Fibroblast of skin of left quadriceps (primary cell): ENCODE measurements around the gene KHK.
"Not testable (repeated sequence)": the region's sequence is repeated elsewhere in the genome, so short reads cannot be mapped to it uniquely, and the experiment has no call there.

Source experiments
- DNase-seq, 2 experiments: peaks; one replicate each; pipeline ENCODE4 v3.0.0-alpha.2; 2013; ENCODE audit warnings: low read depth in 2 of 2

The KHK gene

GRCh38 chr2:27059141-27059820, 27.3 kb upstream of the KHK start:
- no peak for DNase-seq

GRCh38 chr2:27060323-27060722, 26.2 kb upstream of the KHK start:
- DNase-seq = no peak

GRCh38 chr2:27065128-27065527, 21.4 kb upstream of the KHK start:
- no peak for DNase-seq

- no peak for DNase-seq
Measured at GRCh38 chr2:27067385-27067784, 19.2 kb upstream of the KHK start.

GRCh38 chr2:27069436-27069835, 17.1 kb upstream of the KHK start:
- DNase-seq = no peak

- no peak for DNase-seq
Measured at GRCh38 chr2:27069961-27070618, 16.5 kb upstream of the KHK start.

GRCh38 chr2:27070653-27071276, 15.8 kb upstream of the KHK start:
- DNase-seq = no peak

- peak; percentile 86 for DNase-seq
Measured at GRCh38 chr2:27071277-27071989, 15.1 kb upstream of the KHK start, which contains the start of gene OST4. OST4 (minus strand) TSS chr2:27071654.

- peak; percentile 86 to 87 for DNase-seq
Measured at GRCh38 chr2:27071990-27072830, 14.4 kb upstream of the KHK start.

GRCh38 chr2:27072920-27073319, 13.7 kb upstream of the KHK start:
- peak in 1 of 2 experiments; percentile 41 for DNase-seq

- no peak for DNase-seq
Measured at GRCh38 chr2:27073782-27074181, 12.8 kb upstream of the KHK start.

- no peak for DNase-seq
Measured at GRCh38 chr2:27074738-27075565, 11.6 kb upstream of the KHK start.

GRCh38 chr2:27075566-27075871, 11.1 kb upstream of the KHK start:
- DNase-seq = not testable (repeated sequence)

- no peak for DNase-seq
Measured at GRCh38 chr2:27076323-27076722, 10.2 kb upstream of the KHK start.

- DNase-seq = no peak
Measured at GRCh38 chr2:27077231-27077630, 9.3 kb upstream of the KHK start.

GRCh38 chr2:27078267-27079194, 8.0 kb upstream of the KHK start, which contains the start of gene EMILIN1:
EMILIN1 (plus strand) TSS chr2:27078615; CDS start chr2:27079066, 451 bp downstream.
- peak; percentile 94 for DNase-seq

- DNase-seq = no peak
Measured at GRCh38 chr2:27079233-27080139, 7.1 kb upstream of the KHK start.

GRCh38 chr2:27080140-27080469, 6.5 kb upstream of the KHK start:
- no peak for DNase-seq

- DNase-seq = no peak
Measured at GRCh38 chr2:27080603-27080936, 6.0 kb upstream of the KHK start.
